Activated T-cell treated with anti-CD3 and anti-CD28 coated beads, Interleukin-2, amount 50 U/mL, for 4 hours (primary cell): Measurements from ENCODE around the gene TTC23L. TPM values are rescaled to one million over a fixed set of nuclear protein-coding genes. Genes with fewer than 3 reads are reported as not detected.

Experiments used
- ATAC-seq, 2 donors: fragments of 200-7000 bp; cut with Tn5 transposase; one replicate each; pipeline ENCODE4 v1.10.0; 2021
- DNase-seq: peaks from one replicate; pipeline ENCODE4 v3.0.0-alpha.2; 2020
- H3K27me3 Mint-ChIP-seq: one replicate; pipeline ENCODE4 v1.8.0; 2021; ENCODE audit warnings: low read depth, mixed read lengths
- H3K36me3 Mint-ChIP-seq: one replicate; pipeline ENCODE4 v1.8.0; 2022; ENCODE audit warnings: mixed read lengths; ENCODE audit not compliant: insufficient read depth
- H3K4me1 Mint-ChIP-seq: one replicate; pipeline ENCODE4 v1.8.0; 2021; ENCODE audit warnings: low read depth, mixed read lengths
- H3K4me3 Mint-ChIP-seq: one replicate; pipeline ENCODE4 v1.8.0; 2021; ENCODE audit warnings: mild to moderate bottlenecking, moderate library complexity, mixed read lengths
- H3K9me3 Mint-ChIP-seq: one replicate; pipeline ENCODE4 v1.8.0; 2021; ENCODE audit warnings: mixed read lengths
- total RNA-seq, 3 donors: library from RNA; stranded (reverse); gene quantifications; one replicate each; pipeline ENCODE4 v1.2.1, GENCODE V29; 2021

TTC23L gene
- total RNA-seq, 3 donors from 2014 or later, result 0.10 TPM; not detected in 2

DNA sequence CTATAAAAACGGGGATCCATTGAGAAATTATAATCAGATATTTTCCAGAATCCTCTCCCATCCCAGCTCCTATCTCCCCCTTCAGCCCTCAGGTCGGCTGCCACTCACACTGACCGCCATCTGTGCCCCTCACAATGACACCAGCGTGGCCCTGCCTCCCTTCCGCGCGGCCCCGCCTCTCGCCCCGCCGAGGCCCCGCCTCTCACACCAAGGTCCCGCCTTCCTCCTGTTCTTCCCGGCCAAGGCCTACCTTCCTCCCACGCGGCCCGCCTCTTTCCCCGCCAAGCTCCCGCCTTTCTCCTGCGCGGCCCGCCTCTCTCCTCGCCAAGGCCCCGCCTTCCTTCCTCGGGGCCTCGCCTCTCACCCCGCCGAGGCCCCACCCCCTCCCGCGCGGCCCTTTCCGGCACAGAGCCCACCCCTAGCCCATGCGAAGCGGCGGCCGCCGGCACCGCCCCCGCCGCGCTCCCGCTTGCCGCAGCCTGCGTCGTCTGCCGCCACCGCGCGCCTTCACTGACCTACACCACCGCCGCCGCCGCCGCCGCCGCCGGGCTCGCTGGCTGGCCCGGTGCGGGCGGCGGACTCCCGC is 90.3 kb downstream of the TTC23L start, which contains the start of gene DNAJC21:
TSS of gene DNAJC21 (plus strand) at position 426 of the 586 bp plus-strand sequence. CDS start 261 bp downstream, outside the sequence.
- Mint-ChIP-seq H3K27me3 (no peaks in the 10 kb centered on the region), H3K9me3 (no peaks in the 10 kb centered on the region), H3K4me3 (peak within 1 kb of the TSS; percentile 95), H3K36me3 (peaks cover 21% of the 10 kb centered on the region), H3K4me1 (peaks cover 33% of the 10 kb centered on the region)
- DNase-seq, result peak; percentile 98
- ATAC-seq, result peak; percentile 87 to 90

DNA sequence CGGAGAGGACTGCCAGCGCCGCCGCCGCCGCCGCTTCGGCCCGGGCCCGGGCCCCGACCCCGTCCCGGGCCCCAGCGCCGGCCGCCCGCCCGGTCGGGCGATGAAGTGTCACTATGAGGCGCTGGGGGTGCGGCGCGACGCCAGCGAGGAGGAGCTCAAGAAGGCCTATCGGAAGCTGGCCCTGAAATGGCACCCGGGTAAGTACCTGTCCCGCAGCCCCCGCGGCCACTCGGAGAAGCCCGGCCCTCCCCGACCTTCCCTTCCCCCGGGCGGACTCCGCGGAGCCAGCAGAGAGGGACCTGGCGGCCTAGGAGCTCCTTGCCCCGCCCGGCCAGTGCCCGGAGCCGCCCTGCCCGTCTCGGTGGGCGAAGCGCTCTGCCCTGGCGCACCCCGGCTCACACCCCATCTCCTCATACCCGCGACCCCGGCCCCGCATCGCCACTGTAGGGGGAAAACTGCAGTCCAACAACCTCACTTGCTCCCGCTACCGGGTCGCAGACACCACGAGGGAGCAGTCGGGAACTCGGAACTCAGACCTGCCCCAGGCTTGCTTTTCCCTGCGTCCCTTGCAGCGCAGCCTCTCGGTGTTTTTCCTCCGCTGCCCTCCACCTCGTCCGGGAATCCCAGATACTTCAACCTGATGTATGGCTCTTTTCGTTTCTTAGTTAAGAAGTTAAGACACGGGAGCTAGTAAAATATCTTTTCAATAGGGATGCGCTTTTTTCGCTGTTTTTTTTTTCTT is 90.9 kb downstream of the TTC23L start:
- ATAC-seq, result peak; percentile 87
- H3K27me3 Mint-ChIP-seq, result no peaks in the 10 kb centered on the region
- peak; percentile 68 for DNase-seq
- peaks cover 16% of the 10 kb centered on the region for H3K36me3 Mint-ChIP-seq
- H3K4me1 Mint-ChIP-seq, result peaks cover 28% of the 10 kb centered on the region
- H3K9me3 Mint-ChIP-seq, result no peaks in the 10 kb centered on the region
- peak overlapping the region; percentile 95 for H3K4me3 Mint-ChIP-seq

DNA sequence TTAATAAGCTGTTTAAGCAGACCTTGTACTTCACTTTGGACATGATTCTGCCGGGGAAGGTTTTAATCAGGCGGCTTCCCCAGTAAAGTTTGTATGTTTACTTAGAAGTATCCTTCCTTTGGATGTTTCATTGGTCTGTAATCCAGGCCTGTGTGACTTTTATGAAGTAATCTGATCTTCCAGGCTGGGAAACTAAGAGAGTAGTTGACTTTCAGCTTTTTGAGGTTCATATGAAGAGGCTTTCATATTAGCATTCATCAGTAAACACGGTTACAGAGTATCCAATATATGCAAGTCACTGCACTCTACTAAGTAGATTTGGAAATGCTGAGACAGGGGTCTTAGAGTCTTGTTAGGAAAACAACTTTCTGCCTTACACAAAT is 91.5 kb downstream of the TTC23L start:
- ATAC-seq, result no peak
- Mint-ChIP-seq H3K36me3 (peaks cover 13% of the 10 kb centered on the region), H3K4me3 (peak overlapping the region; percentile 95), H3K27me3 (no peaks in the 10 kb centered on the region), H3K9me3 (no peaks in the 10 kb centered on the region), H3K4me1 (peaks cover 28% of the 10 kb centered on the region)
- DNase-seq, result no peak

GRCh38 chr5:34930870-34931269 is 91.9 kb downstream of the TTC23L start:
- Mint-ChIP-seq H3K9me3 (no peaks in the 10 kb centered on the region), H3K4me3 (peak overlapping the region; percentile 95), H3K4me1 (peaks cover 28% of the 10 kb centered on the region), H3K36me3 (peaks cover 10% of the 10 kb centered on the region), H3K27me3 (no peaks in the 10 kb centered on the region)
- no peak for DNase-seq
- ATAC-seq, result no peak

- Mint-ChIP-seq H3K4me1 (peaks cover 28% of the 10 kb centered on the region), H3K27me3 (no peaks in the 10 kb centered on the region), H3K9me3 (no peaks in the 10 kb centered on the region), H3K36me3 (peaks cover 15% of the 10 kb centered on the region), H3K4me3 (no peak overlapping the region)
- DNase-seq (no peak), ATAC-seq (no peak)
These were observed 94.0 kb downstream of the TTC23L start for GRCh38 chr5:34932947-34933346.

GRCh38 chr5:34941936-34942335 is 103.0 kb downstream of the TTC23L start:
- ATAC-seq, result no peak
- Mint-ChIP-seq H3K9me3 (no peaks in the 10 kb centered on the region), H3K27me3 (no peaks in the 10 kb centered on the region), H3K4me1 (no peaks in the 10 kb centered on the region), H3K36me3 (peaks cover 35% of the 10 kb centered on the region), H3K4me3 (no peak overlapping the region)
- no peak for DNase-seq

DNA sequence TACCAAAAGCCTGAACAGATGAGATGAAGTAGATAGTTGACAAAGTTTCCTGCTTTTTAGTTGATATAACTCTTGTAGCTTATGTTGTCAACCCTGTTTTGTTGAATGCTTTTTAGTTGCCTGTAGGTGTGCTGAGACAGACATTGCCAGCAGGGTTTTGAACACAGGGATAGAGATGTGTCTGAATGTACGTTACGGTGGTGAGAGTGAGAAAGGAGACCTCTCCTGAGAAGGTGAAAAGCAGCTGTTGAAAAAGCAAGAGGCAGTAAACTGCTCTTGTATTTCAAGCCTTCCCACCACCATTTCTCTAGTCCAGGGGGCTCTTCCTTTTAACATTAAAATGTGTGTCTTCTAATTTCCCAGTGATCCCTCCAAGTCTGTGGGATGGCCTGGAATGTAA is 105.1 kb downstream of the TTC23L start:
- Mint-ChIP-seq H3K9me3 (no peaks in the 10 kb centered on the region), H3K27me3 (no peaks in the 10 kb centered on the region), H3K4me1 (no peaks in the 10 kb centered on the region), H3K4me3 (no peak overlapping the region), H3K36me3 (peaks cover 33% of the 10 kb centered on the region)
- DNase-seq (no peak), ATAC-seq (no peak)

DNA sequence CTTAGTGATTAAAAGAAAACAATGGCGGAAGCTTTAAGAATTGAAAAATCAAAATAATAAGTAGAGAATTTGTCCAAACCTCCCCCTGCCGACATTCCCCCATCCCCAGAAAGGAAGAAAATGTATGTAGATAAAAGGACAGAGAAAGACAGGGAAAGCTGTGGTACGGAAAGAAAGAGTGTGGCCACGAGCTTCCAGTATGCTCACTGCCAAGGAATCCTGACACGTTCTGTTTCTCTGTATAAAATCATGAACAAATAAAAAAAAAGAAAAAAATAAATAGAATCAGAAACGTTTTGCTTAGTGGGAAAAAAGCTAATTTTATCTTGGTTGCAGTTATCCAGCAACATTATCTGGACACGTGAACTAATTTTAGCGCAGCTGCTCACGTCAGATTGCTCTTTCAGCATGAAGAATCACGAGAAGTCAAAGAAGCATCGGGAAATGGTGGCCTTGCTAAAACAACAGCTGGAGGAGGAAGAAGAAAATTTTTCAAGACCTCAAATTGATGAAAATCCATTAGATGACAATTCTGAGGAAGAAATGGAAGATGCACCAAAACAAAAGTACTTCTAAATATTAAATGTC is 105.6 kb downstream of the TTC23L start:
- Mint-ChIP-seq H3K9me3 (no peaks in the 10 kb centered on the region), H3K36me3 (peaks cover 37% of the 10 kb centered on the region), H3K4me1 (no peaks in the 10 kb centered on the region), H3K4me3 (no peak overlapping the region), H3K27me3 (no peaks in the 10 kb centered on the region)
- DNase-seq (no peak), ATAC-seq (no peak)

Other genes with a start within 250 kb of the TTC23L start
- gene RAI14, start 182.8 kb upstream of the TTC23L start, total RNA-seq, result 1 to 10 TPM; 4.8 to 8.7 (median 7.1) TPM
- gene RAD1, start 76.3 kb downstream of the TTC23L start, total RNA-seq, result 10 to 100 TPM; 45.3 to 50.1 (median 49.6) TPM
- gene BRIX1, start 76.5 kb downstream of the TTC23L start, total RNA-seq, result 100 to 1,000 TPM; 134 to 152 (median 138) TPM
- gene DNAJC21, start 90.4 kb downstream of the TTC23L start, total RNA-seq, result 10 to 100 TPM; 56.3 to 64.0 (median 61.7) TPM
- gene AGXT2, start 208.8 kb downstream of the TTC23L start, total RNA-seq, result not detected